ENCODE data around the gene CNMD.
A peak's percentile ranks its signal among the peaks of the same experiment; 100 is the strongest.
"Not testable (repeated sequence)": the region's sequence is repeated elsewhere in the genome, so short reads cannot be mapped to it uniquely, and the experiment has no call there.

CNMD gene

GRCh38 chr13:52743988-52744387 is 4.4 kb upstream of the CNMD start:
- no peak for DNase-seq

GRCh38 chr13:52743569-52743968 is 3.9 kb upstream of the CNMD start:
- DNase-seq, result no peak

GRCh38 chr13:52738719-52739467 is 727 bp downstream of the CNMD start:
- peak; percentile 7 for DNase-seq

- no peak for DNase-seq
These were observed 1.7 kb downstream of the CNMD start for GRCh38 chr13:52737965-52738364.

- no peak for DNase-seq
These were observed 2.2 kb downstream of the CNMD start for GRCh38 chr13:52737451-52737850.

GRCh38 chr13:52736891-52737290 is 2.7 kb downstream of the CNMD start:
- DNase-seq, result no peak

- DNase-seq, result no peak
These were observed 5.5 kb downstream of the CNMD start for GRCh38 chr13:52734075-52734623.

- DNase-seq, result no peak
These were observed 13.4 kb downstream of the CNMD start for GRCh38 chr13:52726258-52726657.

GRCh38 chr13:52725302-52725701 is 14.3 kb downstream of the CNMD start:
- no peak for DNase-seq

GRCh38 chr13:52723181-52723580 is 16.4 kb downstream of the CNMD start:
- no peak for DNase-seq

GRCh38 chr13:52721356-52721755 is 18.3 kb downstream of the CNMD start:
- not testable (repeated sequence) for DNase-seq

GRCh38 chr13:52720904-52721303 is 18.7 kb downstream of the CNMD start:
- DNase-seq, result not testable (repeated sequence)

- DNase-seq, result no peak
These were observed 25.7 kb downstream of the CNMD start for GRCh38 chr13:52713894-52714293.

GRCh38 chr13:52712385-52712784 is 27.2 kb downstream of the CNMD start:
- no peak for DNase-seq

GRCh38 chr13:52711286-52711685 is 28.3 kb downstream of the CNMD start:
- no peak for DNase-seq

GRCh38 chr13:52708266-52708665 is 31.4 kb downstream of the CNMD start:
- DNase-seq, result not testable (repeated sequence)

GRCh38 chr13:52707375-52707774 is 32.2 kb downstream of the CNMD start:
- DNase-seq, result no peak

- peak; percentile 11 for DNase-seq
These were observed 33.5 kb downstream of the CNMD start for GRCh38 chr13:52706081-52706480.

- DNase-seq, result no peak
These were observed 36.1 kb downstream of the CNMD start for GRCh38 chr13:52703482-52703881.

- DNase-seq, result no peak
These were observed 37.7 kb downstream of the CNMD start for GRCh38 chr13:52701728-52702465.

- no peak for DNase-seq
These were observed 43.1 kb downstream of the CNMD start for GRCh38 chr13:52696566-52696965.

GRCh38 chr13:52695856-52696255 is 43.8 kb downstream of the CNMD start:
- DNase-seq, result peak; percentile 9

GRCh38 chr13:52686376-52686775 is 53.2 kb downstream of the CNMD start:
- peak; percentile 16 for DNase-seq

GRCh38 chr13:52685806-52686205 is 53.8 kb downstream of the CNMD start:
- DNase-seq, result not testable (repeated sequence)

Measured in fibroblast of skin of scalp (primary cell).